ENCODE results near the gene COG3.

COG3 gene

DNA sequence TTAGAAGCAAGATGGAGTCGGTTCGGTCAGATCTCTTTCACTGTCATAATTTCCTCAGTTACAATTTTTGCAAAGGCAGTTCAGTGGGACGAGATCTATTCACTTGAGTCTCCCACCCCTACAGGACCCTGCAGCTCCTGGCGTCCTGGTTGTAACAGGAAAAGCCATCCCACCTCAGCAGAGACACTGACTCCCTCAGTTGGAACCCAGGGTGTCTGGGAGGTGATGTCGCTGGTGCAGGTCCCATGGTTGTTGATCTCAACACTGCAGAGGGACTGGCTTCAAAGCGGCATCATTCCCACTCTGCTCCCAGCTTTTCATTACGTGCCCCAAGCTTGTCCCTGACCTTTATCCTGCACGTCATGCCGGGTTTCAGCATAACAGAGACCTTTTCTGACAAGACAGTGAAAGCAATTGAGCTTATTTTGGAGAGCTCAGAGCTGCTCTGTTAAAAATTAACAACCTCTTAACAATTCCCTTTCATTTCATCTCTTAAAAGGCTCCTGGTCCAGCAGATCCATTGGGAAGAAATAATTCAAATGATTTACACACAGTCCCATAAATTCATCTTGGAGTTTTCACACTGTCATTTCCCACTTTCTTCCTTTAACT lies 17.6 kb upstream of the COG3 start:
- FAIRE-seq = no peak
- no peak for DNase-seq (ENCODE audit: low spot score)

DNA sequence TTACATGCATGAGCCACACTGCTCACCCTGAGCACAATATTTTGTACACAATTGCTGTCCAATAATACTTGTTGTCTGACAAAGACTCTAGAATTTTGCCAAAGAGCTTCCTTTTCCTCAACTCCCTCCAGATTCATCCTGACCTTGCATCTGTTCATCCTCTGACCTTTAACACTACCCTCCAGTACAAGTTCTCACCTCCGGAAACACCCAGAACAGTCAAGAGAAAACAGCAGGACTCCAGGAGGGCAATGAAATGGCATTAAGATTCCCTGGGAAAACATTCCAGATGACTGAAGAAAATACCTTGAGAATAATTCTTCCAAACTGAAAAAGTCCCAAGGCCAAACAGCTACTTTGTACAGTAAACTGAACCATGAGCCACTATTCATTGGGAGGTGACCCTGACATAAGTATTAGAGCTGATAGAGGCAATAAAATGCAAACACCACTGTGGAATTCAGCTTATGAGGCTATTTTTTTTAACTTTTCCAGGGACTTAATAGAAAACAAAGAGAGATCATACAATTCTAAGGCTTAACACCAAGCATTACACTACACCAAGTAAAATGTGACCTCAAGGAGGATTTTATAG lies 15.7 kb upstream of the COG3 start:
- DNase-seq (ENCODE audit: low spot score) = no peak
- no peak for FAIRE-seq

DNA sequence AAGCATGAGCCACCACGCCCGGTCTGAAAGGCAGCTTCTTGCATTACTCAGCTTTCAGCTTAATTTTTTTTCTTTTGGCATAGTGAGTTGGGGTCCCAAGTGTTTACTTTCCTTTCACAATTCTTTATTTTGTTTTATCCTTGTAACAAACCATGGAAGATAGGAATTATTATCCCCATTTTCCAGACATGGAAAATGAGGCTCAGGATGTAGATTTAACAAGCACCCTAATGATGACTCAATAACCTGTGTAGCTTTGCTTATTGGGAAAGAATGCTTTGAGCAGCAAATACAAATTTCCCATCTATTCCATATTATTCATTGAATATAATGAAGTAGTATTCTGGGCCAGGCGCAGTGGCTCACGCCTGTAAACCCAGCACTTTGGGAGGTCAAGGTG lies 13.5 kb upstream of the COG3 start:
- FAIRE-seq (no peak), DNase-seq (ENCODE audit: low spot score) (no peak)

DNA sequence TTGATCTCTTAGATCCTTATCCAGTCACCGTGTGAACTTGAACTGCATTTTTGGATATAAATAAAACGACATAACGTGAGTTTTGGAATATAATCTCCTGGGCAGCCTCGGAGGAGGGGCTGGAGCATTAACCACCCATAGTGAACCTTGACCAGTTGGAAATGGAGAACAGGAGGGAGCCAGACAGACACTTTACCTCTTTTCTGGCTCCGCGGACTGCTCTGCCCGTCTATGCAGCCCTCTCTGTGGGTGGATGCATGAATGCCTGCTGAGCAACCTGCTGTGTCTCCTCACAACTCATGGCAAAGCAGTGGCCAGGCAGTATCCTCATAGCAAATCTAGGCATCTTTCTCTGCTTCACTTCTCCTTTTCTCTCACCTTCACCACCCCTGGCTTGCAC lies 10.5 kb upstream of the COG3 start:
- FAIRE-seq = no peak

DNA sequence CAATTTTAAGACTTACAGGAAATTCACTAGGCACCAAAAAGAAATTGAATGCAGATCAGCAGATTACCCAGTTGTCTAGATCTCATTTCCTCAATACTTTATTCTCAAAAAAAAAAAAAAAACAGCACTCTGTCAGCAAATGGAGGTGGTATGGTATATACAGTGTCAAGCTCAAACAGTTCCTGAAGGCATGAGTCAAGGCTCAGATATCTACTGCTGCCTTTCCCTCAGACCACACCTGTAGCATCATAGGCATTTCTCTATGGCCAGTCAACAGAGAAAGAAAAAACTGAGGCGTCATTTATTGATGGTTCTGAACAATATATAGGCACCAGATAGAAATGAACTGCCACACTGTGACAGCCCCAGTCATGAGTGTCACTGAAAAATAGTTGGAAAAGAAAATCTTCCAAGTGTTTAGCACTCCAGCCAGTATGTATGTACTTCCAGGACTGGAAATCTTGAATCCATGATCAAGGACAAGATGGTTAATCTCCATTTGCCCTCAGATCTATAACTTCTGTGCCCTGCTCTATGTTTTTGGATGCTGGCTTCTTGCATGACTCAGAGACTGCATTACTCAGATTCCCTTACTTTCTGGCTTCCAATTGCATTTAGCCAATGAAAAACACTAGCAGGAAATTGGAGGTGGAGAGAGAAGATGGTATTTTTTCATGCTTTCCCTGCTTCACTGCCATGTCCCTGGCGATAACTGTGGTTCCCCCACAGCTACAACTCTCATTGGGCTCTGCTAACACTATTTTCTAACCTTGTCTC lies 8.4 kb upstream of the COG3 start:
- DNase-seq (ENCODE audit: low spot score) = no peak
- no peak for FAIRE-seq

More for the DNA sequence above, 10.5 kb upstream of the COG3 start:
- DNase-seq (ENCODE audit: low spot score) = no peak

DNA sequence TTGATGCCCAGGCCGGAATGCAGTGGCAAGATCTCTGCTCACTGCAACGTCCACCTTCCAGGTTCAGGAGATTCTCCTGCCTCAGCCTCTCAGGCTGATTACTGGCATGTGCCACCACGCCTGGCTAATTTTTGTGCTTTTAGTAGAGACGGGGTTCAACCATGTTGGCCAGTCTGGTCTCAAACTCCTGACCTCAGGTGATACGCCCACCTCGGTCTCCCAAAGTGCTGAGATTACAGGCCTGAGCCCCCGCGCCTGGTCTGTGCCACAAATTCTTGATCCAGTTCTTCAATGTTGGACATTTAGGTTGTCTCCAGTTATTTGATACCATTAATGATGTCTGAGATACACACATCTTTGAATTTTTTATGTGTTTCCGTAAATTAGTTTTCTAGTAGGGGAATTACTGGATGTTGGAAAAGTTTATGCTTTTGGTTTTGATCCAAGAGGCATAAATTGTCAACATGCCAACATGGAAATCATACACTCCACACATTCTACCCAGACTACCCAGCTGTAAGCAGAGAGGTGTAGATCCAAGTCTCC lies 525 bp upstream of the COG3 start:
- FAIRE-seq (no peak), DNase-seq (ENCODE audit: low spot score) (no peak)

DNA sequence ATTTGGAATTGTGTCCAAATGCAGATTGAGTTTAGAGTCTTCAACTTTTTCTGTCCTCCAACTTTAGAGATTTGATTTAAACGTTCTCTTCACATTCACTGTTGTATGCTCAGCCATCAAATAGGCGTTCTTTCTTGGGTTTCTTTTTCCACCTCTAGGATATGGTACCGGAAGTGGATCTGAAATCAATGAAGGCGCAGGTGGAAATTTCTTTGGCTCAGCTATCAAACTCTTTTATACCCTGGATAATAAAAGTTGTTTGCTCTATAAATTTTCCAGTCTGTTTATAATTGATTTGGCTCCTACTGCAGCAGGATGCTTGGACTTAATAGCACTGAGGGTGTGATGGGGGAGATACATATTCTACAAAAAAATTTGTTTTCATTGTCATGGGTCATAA lies 1.6 kb downstream of the COG3 start:
- FAIRE-seq (no peak), DNase-seq (ENCODE audit: low spot score) (no peak)

DNA sequence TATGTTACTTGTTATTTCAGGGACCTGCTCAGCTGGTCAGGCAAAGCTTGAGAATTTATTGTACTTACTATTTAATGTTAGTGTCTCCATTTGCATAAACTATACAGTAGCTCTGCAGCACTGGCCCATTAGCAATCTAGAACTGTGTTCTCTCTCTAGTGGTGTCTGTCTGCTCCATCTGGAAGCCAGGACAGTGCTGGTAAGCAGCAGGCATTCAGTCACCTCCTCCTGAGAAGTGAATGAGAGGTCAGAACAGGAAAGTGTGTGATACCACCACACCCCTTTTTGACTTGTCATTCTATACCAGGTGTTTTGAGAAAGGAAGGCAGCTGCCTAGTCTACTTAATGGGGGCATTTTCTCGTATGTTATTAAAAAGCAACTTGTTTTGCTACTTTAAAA lies 3.9 kb downstream of the COG3 start:
- FAIRE-seq (no peak), DNase-seq (ENCODE audit: low spot score) (no peak)

DNA sequence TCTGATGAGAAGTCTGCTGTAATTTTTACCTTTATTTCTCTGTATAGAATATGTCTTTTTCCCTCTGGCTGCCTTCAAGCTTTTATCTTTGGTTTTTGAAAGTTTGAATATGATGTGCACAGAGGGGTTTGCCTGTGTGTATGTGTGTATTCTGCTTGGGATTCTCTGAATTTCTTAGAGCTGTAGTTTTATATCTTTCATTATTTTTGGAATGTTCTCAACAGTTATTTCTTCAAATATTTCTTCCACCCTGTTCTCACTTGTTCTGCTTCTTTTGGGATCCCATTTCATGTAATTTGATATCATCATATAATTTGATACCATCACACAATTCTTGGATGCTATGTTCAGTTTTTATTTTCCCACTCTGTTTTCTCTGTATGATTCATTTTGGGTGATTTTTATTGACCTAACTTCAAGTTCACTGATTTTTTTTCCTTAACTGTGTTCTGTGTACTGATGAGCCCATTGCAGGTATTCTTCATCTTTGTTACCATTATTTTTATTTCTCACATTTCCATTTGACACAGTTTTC lies 7.5 kb downstream of the COG3 start:
- DNase-seq (ENCODE audit: low spot score) (no peak), FAIRE-seq (no peak)

DNA sequence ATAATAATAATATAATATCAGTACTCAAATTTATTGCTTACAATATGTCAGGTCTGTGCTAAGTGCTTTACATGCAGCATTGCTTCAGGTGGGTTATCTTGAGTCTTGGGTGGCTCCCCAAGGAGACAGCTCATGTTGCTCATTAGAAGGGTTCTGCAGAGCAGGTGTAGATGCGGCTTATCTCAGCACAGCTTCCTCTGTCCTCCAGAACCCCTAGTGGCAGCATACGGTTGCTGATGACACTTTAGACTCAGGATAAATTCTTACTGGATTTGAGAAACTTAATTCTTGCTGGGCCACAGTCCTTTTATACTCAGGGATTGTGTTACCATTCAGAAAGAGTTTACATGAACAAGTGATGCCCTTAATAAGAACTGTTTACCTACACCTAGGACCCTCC lies 8.9 kb downstream of the COG3 start:
- FAIRE-seq = no peak

DNA sequence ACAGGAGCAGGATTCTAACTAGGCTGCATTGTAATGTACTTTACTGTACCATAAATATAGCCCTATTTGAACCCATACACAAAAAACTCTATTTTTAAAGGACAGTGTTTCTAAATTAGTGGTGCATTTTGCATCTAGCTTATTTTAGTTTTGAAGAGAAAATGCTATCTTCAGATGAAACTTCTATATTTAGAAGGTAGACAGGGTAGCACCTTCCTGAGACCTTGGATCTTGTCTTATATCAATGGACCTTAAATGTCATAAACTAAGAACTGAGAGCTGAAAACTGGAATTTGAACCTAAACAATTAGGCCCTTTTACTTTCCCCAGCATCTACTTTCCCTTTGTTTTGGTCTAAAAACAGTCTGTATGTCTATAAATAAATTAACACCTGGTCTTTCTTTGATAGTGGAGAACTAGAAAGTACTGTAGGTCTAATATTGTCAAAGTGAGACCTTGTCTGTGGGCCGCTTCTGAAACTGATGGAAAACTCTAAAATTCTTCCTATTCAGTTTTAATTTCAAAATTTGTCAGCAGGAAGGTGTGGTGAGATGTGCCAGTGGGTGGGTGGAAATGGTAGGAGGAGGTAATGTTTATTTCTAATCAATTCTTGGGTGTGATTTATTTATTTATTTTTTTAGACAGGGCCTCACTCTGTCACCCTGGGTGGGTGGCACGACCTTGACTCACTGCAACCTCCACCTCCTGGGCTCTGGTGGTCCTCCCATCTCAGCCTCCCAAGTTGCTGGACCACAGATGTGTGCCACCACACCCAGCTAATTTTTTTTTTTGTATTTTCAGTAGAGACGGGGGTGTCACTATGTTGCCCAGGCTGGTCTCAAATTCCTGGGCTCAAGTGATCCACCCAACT lies 10.1 kb downstream of the COG3 start:
- FAIRE-seq = no peak
- no peak for DNase-seq (ENCODE audit: low spot score)

More for the DNA sequence above, 8.9 kb downstream of the COG3 start:
- no peak for DNase-seq (ENCODE audit: low spot score)

DNA sequence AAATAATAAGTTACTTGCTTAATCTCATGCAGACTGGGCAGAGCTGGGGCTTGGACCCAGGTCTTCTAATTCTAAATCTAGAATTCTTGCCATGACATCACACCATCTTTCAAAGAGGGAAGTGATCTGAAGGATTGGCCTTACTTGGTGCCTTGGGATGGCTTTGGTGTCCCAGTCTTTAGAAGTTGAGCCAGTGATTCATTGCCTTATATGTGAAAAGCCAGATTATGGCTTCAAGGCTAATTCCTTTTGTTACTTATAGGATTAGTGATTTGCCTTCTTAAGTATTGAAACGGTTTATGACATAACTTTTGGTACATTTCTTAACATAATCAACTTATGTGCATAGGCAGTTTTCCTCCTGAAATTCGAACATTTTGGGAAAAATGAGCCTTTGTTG lies 14.9 kb downstream of the COG3 start:
- FAIRE-seq (no peak), DNase-seq (ENCODE audit: low spot score) (no peak)

DNA sequence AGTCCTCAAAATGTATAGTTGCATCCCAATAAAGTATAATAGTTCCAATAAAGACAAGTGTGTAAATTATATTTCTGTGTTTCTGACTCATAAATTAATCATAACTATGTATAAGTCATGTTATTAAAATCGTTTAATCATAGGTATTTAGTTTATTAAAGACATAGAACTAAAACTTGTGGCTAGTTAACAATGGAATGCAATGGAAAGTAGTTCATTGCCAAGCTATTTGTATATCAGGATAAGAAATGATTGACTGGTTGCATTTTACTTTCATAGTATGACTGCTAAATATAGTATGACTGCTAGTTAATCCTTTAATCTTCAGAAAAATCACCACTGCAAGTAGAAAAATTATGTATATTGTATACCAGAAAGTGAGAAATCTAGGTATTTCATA lies 16.9 kb downstream of the COG3 start:
- FAIRE-seq = no peak
- no peak for DNase-seq (ENCODE audit: low spot score)

DNA sequence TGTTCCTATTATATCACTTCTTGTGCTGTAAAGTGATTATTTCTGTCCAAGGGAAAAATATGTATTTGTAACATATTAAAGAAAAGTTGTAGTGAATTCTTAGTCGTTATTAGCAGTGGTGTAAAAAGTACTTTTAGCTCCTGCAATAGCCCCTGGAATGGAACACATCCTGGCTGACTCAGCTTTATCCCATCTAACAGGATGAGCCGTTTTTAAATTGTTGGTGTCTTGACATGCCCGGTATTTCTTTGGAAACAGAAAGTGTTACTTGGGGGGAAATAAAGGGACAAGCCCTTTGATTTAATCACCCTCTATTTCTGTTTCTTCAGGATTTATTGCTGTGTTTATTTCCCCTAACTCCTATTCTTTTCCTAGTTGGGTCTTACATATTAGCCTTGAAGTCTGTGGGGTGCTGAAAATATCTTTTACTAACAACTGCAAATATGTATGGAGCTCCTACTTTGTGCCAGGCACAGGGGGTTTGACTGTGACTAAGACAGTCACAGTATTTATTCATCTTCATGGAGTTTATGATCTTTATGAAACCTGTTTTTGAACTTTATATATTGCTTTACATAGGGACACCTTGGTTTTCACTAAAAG lies 17.9 kb downstream of the COG3 start:
- FAIRE-seq = no peak

DNA sequence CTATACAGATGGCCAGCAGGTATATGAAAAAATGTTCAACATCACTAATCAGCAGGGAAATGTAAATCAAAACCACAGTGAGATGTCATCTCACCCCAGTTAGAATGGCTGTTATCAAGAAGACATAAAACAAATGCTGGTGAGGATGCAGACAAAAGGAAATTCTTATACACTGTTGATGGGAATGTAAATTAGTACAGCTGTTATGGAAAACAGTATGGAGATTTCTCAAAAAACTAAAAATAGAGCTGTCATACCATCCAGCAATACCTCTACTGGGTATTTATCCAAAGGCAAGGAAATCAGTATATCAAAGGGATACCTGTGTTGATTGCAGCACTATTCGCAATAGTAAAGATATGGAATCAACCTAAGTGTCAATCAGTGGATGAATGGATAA lies 22.9 kb downstream of the COG3 start:
- FAIRE-seq (no peak), DNase-seq (ENCODE audit: low spot score) (no peak)

More for the DNA sequence above, 17.9 kb downstream of the COG3 start:
- DNase-seq (ENCODE audit: low spot score) = no peak

DNA sequence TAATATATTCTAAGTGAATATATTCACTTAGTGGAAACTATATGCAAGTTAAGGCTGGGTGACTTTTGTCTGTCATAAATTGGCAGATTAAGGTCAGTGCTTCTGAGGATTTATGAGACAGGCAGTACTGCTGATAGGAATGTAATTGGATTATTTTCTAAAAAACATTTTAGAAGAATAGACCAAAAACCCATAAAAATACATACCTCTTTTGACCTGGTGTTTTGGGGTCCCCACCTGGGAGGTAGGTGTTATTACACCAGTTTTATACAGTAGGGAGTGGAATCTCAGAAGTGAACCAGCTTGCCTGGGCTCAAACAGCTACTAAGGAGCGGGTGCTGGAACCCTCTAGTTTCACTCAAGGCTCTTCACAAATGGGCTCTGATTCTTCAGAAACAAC lies 25.3 kb downstream of the COG3 start:
- DNase-seq (ENCODE audit: low spot score) = no peak
- no peak for FAIRE-seq

DNA sequence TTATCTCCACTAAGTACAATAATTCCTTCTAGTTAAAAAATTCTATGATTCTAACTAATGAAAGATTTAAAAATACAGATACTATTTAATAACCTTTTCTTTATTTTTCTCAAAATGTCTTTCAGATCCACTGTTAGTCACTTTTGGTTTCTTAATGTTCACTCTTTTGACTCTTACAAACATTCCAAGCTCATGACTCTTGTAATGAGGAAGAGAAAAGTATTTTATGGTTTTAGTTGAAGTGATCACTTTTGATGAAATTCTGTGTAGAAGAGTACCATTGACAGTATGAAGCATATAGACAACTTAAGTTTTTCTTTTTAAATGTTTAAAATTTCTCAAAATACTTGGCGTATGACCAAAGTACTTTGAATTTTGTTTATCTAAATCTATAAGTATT lies 27.8 kb downstream of the COG3 start:
- DNase-seq (ENCODE audit: low spot score) (no peak), FAIRE-seq (no peak)

DNA sequence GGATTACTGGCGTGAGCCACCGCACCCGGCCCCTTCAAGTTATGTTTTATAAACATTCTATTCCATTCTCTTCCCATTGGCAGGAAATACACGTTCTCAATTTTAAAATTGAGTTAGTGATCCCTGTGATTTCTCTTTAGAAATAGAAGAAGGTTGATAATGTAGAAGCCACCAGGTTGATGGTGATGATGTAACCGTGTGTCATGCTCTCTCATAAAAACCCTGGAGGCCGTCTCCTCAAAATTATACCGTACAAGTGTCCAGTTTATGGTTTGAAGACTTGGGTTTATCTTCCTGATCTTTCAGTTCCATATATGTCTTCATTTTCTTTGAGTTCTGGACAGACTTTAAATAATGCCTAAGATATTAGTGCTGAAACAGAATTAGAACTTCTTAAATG lies 32.2 kb downstream of the COG3 start:
- FAIRE-seq (no peak), DNase-seq (ENCODE audit: low spot score) (no peak)

DNA sequence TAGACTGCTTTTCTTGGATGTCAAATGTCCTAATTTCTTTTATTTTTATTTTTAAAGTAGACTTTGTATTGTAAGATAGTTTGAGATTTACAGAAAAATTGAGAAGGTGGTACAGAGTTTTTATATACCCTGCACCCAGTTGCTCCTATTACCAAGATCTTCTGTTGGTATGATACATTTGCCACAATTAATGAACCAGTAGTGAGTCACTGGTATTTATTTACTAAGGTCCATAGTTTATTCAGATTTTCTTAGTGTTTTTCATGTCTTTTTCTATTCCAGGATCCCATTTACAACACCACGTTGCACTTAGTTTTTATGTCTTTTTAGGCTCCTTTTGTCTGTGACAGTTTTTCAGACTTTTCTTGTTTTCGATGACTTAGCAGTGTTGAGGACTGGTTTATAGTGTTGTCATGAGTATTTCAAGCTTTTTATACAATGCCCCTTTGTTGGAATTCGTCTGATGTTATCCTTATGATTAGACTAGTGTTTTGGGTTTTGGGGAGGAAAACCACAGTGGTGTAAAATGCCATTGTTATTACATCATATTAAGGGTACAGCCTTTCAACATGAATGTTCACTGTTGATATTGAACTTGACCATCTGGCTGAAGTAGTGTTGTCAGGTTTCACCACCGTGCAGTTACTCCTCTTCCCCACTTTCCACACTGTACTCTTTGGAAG lies 35.9 kb downstream of the COG3 start:
- DNase-seq (ENCODE audit: low spot score) (peak; percentile 56), FAIRE-seq (no peak)

DNA sequence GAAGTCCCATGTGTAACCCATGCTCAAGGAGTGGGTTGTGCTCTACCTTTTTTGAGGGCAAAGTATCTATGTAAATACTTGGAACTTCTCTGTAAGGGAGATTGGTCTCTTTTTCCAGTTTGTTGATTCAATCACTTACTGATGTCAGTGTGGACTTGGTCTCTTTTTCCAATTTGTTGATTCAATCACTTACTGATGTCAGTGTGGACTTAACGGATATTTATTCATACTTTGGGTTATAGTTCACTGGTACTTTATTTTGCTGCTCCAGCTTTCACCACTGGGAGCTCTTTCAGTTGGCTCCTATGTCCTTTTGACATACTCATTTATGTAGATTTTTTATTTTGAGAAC lies 36.4 kb downstream of the COG3 start:
- DNase-seq (ENCODE audit: low spot score) = no peak
- no peak for FAIRE-seq

Measured in urothelium cell line (cell line).